Sigmoid colon (tissue), 4 donors: ENCODE data around the gene PRORP.

Experiments
- POLR2A ChIP-seq, 2 donors: fragments of 450-650 bp; IDR thresholded peaks; one replicate each; pipeline ENCODE4 v1.6.1; 2016; ENCODE audit warnings: antibody characterized with exemption in 2 of 2, mild to moderate bottlenecking in 2 of 2, moderate library complexity in 2 of 2
- POLR2AphosphoS5 ChIP-seq, 4 donors: sonication (generic); formaldehyde crosslinking; IDR thresholded peaks; one replicate each; pipeline ENCODE4 v1.6.1; 2017; ENCODE audit warnings: antibody characterized with exemption in 4 of 4
- TF ChIP-seq, protein P1 (sequence below), 4 experiments: fragments of 450-650 bp in 3 of 4; fragments of 200-600 bp in 1 of 4; IDR thresholded peaks; one replicate each; pipeline ENCODE4 v1.5.1; 2016 to 2019; ENCODE audit warnings: antibody characterized with exemption in 4 of 4, mild to moderate bottlenecking in 3 of 4, moderate library complexity in 2 of 4

DNA sequence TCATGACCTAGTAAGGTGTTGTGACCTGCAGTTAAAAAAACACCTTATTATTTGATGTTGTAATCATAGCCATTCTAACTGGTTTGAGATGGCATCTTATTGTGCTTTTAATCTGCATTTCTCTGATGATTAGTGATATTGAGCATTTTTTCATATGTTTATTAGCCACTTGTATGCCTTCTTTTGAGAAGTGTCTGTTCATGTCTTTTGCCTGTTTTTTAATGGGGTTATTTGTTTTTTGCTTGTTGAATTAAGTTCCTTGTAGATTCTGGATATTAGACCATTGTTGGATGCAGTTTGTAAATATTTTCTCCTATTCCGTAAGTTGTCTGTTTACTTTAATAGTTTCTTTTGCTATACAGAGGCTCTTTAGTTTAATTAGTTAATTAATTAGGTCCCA lies 41.0 kb downstream of the PRORP start:
- TF ChIP-seq, protein P1, sequence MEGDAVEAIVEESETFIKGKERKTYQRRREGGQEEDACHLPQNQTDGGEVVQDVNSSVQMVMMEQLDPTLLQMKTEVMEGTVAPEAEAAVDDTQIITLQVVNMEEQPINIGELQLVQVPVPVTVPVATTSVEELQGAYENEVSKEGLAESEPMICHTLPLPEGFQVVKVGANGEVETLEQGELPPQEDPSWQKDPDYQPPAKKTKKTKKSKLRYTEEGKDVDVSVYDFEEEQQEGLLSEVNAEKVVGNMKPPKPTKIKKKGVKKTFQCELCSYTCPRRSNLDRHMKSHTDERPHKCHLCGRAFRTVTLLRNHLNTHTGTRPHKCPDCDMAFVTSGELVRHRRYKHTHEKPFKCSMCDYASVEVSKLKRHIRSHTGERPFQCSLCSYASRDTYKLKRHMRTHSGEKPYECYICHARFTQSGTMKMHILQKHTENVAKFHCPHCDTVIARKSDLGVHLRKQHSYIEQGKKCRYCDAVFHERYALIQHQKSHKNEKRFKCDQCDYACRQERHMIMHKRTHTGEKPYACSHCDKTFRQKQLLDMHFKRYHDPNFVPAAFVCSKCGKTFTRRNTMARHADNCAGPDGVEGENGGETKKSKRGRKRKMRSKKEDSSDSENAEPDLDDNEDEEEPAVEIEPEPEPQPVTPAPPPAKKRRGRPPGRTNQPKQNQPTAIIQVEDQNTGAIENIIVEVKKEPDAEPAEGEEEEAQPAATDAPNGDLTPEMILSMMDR (IDR thresholded peaks at IDR 0.05) = no peak
- TF ChIP-seq POLR2AphosphoS5 (IDR thresholded peaks at IDR 0.05) (no peak), POLR2A (IDR thresholded peaks at IDR 0.05) (no peak)
